ENCODE data around the gene N4BP2.

Gene N4BP2

DNA sequence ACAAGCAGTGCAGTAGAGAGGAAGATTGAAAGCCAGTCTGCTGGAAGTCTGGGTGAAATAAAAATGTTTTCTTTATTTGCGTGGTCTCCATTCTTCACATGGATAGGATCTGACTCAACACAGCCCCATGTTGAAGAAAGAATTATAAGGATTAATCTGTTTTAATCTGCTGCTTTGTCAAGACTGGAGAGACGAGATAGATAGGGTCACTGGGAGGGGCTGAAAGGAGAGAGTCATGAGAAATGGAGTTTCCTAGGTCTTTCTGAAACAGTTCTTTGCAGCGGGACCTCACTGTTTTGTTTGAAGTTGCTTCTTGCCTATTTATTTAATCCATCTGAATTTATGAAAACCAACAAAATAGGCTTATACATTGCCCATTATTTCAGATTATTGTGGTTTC, 107.8 kb downstream of the N4BP2 start:
- POLR2A ChIA-PET, result no interaction called here
- DNase-seq (ENCODE audit: extremely low spot score), result no peak
- CTCF ChIA-PET, result no interaction called here
- TF ChIP-seq SUZ12 (IDR thresholded peaks at IDR 0.05), result no peak
- no peak for TF ChIP-seq HDGF (IDR thresholded peaks at IDR 0.05; ENCODE audit: borderline replicate concordance)
- TF ChIP-seq L3MBTL2 (conservative IDR thresholded peaks at IDR 0.05), result no peak
- TF ChIP-seq, protein P1, sequence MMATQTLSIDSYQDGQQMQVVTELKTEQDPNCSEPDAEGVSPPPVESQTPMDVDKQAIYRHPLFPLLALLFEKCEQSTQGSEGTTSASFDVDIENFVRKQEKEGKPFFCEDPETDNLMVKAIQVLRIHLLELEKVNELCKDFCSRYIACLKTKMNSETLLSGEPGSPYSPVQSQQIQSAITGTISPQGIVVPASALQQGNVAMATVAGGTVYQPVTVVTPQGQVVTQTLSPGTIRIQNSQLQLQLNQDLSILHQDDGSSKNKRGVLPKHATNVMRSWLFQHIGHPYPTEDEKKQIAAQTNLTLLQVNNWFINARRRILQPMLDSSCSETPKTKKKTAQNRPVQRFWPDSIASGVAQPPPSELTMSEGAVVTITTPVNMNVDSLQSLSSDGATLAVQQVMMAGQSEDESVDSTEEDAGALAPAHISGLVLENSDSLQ (IDR thresholded peaks at IDR 0.05), result no peak
- no peak for TF ChIP-seq FOXM1 (IDR thresholded peaks at IDR 0.05; ENCODE audit: borderline replicate concordance)
- TF ChIP-seq FOXA1 (IDR thresholded peaks at IDR 0.05), result no peak
- TF ChIP-seq LEF1 (IDR thresholded peaks at IDR 0.05; ENCODE audit: borderline replicate concordance), result no peak
- no peak for TF ChIP-seq TARDBP (IDR thresholded peaks at IDR 0.05)
- TF ChIP-seq NFRKB (IDR thresholded peaks at IDR 0.05), result no peak
- TF ChIP-seq BHLHE40 (IDR thresholded peaks at IDR 0.05; ENCODE audit: borderline replicate concordance), result no peak
- TF ChIP-seq ELF4 (IDR thresholded peaks at IDR 0.05), result no peak
- no peak for TF ChIP-seq SP1 (IDR thresholded peaks at IDR 0.05)

DNA sequence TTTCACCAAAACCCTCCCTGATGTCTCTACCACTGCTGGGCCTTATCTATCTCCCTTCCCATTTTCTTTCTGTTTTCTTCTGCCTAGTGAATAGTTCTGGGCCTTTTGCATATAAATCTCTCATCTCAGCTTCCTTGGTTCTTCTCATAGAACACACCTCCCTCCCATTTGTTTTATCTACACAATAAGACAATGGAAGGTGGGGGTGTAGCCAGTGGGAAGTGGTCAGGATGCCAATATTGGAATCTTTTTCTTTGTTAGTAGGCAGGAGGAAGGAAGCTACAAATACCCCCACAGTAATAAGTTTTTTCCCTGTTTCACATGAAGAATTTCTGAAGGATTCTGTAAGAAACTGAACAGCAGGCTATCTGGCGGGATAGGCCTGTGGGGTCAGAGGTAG, 109.3 kb downstream of the N4BP2 start:
- POLR2A ChIA-PET, result no interaction called here
- DNase-seq (ENCODE audit: extremely low spot score), result no peak
- no peak for TF ChIP-seq HDGF (IDR thresholded peaks at IDR 0.05; ENCODE audit: borderline replicate concordance)
- TF ChIP-seq FOXM1 (IDR thresholded peaks at IDR 0.05; ENCODE audit: borderline replicate concordance), result no peak
- CTCF ChIA-PET, result no interaction called here

DNA sequence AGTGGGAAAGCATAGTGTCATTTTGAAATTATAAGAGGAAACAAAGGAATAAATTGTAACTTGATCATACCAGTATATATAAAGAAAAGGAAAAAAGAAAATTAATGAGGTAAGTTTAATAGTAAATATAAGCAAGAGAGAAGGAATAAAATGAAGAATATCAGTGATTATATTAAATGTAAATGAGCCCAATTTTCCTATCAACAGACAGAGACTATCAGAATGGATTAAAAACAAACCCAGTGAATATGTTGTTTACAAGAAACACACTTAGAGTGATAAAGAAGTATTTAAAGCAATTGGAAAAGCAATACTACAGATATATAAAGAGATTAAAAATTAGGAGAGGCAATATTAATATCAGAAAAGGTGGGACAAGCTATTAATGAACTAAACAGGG, 111.4 kb downstream of the N4BP2 start:
- TF ChIP-seq SP1 (IDR thresholded peaks at IDR 0.05) (no peak), CTBP1 (IDR thresholded peaks at IDR 0.05; ENCODE audit: borderline replicate concordance) (no peak), NFRKB (IDR thresholded peaks at IDR 0.05) (no peak)
- DNase-seq (ENCODE audit: extremely low spot score), result no peak
- ChIA-PET POLR2A (no interaction called here), CTCF (no interaction called here)

DNA sequence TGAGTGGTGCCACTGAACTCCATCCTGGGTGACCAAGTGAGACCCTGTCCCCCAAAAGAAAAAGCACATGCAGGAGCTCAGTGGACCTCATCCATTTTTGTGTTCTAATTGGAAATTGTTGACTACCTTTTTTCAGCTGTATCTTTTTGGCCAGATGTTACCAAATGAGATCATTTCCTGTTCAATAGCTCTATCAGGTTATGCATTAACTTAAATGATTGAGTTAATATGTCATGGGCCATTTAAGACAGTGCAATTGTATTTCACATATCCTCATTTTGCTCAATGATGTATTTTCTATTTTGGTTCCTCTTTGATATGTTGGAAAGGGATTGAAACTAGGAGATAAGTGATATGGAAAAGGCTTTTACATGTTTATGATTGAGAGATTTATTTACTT, 113.9 kb downstream of the N4BP2 start:
- DNase-seq (ENCODE audit: extremely low spot score), result no peak
- ChIA-PET POLR2A (interaction anchor here (0.9 kb wide), 1 partner anchor 114 kb away, joined by 4 read pairs; the partner anchor contains the start of gene N4BP2), CTCF (interaction anchor here (0.6 kb wide), 1 partner anchor 147 kb away, joined by 3 read pairs; no protein-coding TSS in a partner anchor)
- no peak for TF ChIP-seq L3MBTL2 (conservative IDR thresholded peaks at IDR 0.05)
- no peak for TF ChIP-seq ARNT (IDR thresholded peaks at IDR 0.05)
- no peak for TF ChIP-seq ZNF384 (IDR thresholded peaks at IDR 0.05)
- TF ChIP-seq, protein P1 (IDR thresholded peaks at IDR 0.05), result no peak
- TF ChIP-seq FOXM1 (IDR thresholded peaks at IDR 0.05; ENCODE audit: borderline replicate concordance), result no peak
- TF ChIP-seq TARDBP (IDR thresholded peaks at IDR 0.05), result no peak
- no peak for TF ChIP-seq CTBP1 (IDR thresholded peaks at IDR 0.05; ENCODE audit: borderline replicate concordance)

DNA sequence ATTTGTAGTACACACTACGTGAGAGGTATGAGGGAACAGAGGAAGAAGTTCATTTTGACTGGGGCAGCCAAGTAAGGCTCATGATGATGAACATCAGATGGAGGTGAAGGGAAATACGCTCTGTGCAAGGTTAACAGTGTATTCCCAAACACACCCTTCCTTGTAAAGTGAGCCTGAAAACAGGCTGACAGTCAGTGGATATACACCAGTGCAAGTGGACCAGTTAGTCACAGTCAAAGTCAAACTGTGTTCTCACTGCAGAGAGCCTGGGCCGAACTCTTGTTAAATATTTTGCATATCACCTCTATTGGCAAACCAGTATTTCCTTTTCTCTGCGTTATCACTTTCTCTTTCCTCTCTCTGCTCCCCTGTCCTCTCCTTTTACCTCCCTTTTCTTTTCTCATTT, 116.8 kb downstream of the N4BP2 start:
- TF ChIP-seq L3MBTL2 (conservative IDR thresholded peaks at IDR 0.05) (no peak), BHLHE40 (IDR thresholded peaks at IDR 0.05; ENCODE audit: borderline replicate concordance) (no peak), LEF1 (IDR thresholded peaks at IDR 0.05; ENCODE audit: borderline replicate concordance) (no peak), HDGF (IDR thresholded peaks at IDR 0.05; ENCODE audit: borderline replicate concordance) (no peak), SUZ12 (IDR thresholded peaks at IDR 0.05) (no peak)
- no peak for DNase-seq (ENCODE audit: extremely low spot score)
- ChIA-PET CTCF (no interaction called here), POLR2A (no interaction called here)

DNA sequence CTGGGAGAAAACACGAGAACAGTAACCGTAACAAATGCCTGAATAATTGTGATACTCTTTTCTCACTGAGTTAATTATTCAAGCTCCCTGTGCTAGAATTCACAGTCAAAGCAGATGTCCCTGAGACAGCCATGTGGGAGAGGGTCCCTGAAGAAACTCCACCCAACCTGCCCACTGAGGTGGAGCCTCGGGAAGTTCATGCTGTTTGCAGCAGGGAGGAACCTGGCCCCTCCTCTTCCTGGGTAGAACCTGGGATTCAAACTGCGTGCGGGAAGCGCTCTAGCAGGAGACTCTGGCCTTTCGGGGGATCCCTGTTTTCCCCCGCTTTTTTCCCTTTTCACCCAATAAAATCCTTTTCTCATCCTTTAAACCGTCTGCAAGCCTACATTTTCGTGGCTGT, 120.0 kb downstream of the N4BP2 start:
- ChIA-PET CTCF (no interaction called here), POLR2A (no interaction called here)
- DNase-seq (ENCODE audit: extremely low spot score), result no peak
- no peak for TF ChIP-seq SUZ12 (IDR thresholded peaks at IDR 0.05)
- TF ChIP-seq ZNF384 (IDR thresholded peaks at IDR 0.05), result no peak
- no peak for TF ChIP-seq ARNT (IDR thresholded peaks at IDR 0.05)

DNA sequence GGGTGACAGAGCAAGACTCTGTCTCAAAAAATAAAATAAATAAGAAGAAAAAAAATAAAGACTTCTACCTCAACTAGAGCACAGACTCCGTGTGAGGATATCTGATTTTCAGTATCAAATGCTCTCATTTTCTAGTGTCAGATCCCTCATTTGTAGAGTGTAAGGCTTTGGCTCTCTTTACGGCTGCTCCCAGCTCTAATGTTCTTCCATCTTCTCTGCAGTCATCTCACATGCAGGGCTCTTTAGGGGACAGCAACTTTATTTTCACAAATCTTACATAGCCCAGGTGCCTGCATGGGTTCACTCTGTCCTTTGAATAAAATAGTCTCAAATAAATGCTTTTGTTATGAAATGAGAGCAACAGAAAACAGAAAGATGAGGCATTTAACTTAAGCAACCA, 120.9 kb downstream of the N4BP2 start:
- DNase-seq (ENCODE audit: extremely low spot score), result no peak
- CTCF ChIA-PET, result no interaction called here
- POLR2A ChIA-PET, result no interaction called here
- no peak for TF ChIP-seq LEF1 (IDR thresholded peaks at IDR 0.05; ENCODE audit: borderline replicate concordance)
- no peak for TF ChIP-seq FOXM1 (IDR thresholded peaks at IDR 0.05; ENCODE audit: borderline replicate concordance)
- no peak for TF ChIP-seq NFRKB (IDR thresholded peaks at IDR 0.05)

DNA sequence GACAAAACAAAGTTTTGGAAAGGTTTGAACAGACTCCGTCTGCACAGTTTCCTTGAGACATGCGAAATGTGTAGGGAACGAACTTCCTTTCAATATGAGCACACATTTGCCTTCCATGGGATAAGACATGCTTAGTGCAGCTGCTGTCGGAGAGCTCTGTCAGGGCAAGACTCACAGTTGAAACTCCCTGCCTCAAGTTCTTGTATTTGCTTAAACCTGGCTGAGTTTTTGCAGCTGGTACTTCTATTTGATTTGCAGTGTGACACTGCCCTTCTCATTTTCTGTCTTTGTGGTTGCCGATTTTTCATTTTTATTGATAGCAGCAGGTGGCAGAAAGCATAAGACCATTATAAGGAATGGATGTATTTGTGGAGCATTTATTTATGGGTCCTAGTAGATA, 122.0 kb downstream of the N4BP2 start:
- TF ChIP-seq, protein P1 (IDR thresholded peaks at IDR 0.05), result no peak
- TF ChIP-seq NFRKB (IDR thresholded peaks at IDR 0.05) (no peak), LEF1 (IDR thresholded peaks at IDR 0.05; ENCODE audit: borderline replicate concordance) (no peak), CTBP1 (IDR thresholded peaks at IDR 0.05; ENCODE audit: borderline replicate concordance) (no peak), ELF4 (IDR thresholded peaks at IDR 0.05) (no peak), FOXK2 (IDR thresholded peaks at IDR 0.05) (no peak), SP1 (IDR thresholded peaks at IDR 0.05) (no peak), ZNF384 (IDR thresholded peaks at IDR 0.05) (no peak), TARDBP (IDR thresholded peaks at IDR 0.05) (no peak), SUZ12 (IDR thresholded peaks at IDR 0.05) (no peak), ARNT (IDR thresholded peaks at IDR 0.05) (no peak), HDGF (IDR thresholded peaks at IDR 0.05; ENCODE audit: borderline replicate concordance) (no peak), L3MBTL2 (conservative IDR thresholded peaks at IDR 0.05) (no peak), FOXA1 (IDR thresholded peaks at IDR 0.05) (no peak), FOXM1 (IDR thresholded peaks at IDR 0.05; ENCODE audit: borderline replicate concordance) (no peak), BHLHE40 (IDR thresholded peaks at IDR 0.05; ENCODE audit: borderline replicate concordance) (no peak)
- DNase-seq (ENCODE audit: extremely low spot score), result no peak
- ChIA-PET CTCF (no interaction called here), POLR2A (interaction anchor here (0.6 kb wide), 1 partner anchor 550 kb away, joined by 3 read pairs; no protein-coding TSS in a partner anchor)
